Colonic mucosa (tissue), 4 donors: Measurements from ENCODE around the gene FAM181A. TPM values are rescaled to one million over a fixed set of nuclear protein-coding genes. Genes with fewer than 3 reads are reported as not detected.

Experiments
- DNase-seq: peaks from one replicate; pipeline ENCODE4 v3.0.0-alpha.2; 2020
- H3K27ac ChIP-seq: fragments of 200-600 bp; one replicate; pipeline ENCODE4 v1.8.0; 2021
- H3K27me3 ChIP-seq: fragments of 200-600 bp; one replicate; pipeline ENCODE4 v1.8.0; 2021
- H3K36me3 ChIP-seq: fragments of 200-600 bp; one replicate; pipeline ENCODE4 v1.8.0; 2021
- H3K4me1 ChIP-seq: fragments of 200-600 bp; one replicate; pipeline ENCODE4 v1.8.0; 2021; ENCODE audit warnings: mild to moderate bottlenecking
- H3K4me3 ChIP-seq: fragments of 200-600 bp; one replicate; pipeline ENCODE4 v1.8.0; 2021
- H3K9ac ChIP-seq, 2 donors: one replicate each; pipeline ENCODE4 v1.7.0; 2013; ENCODE audit warnings: control low read depth in 2 of 2, low read depth in 2 of 2, low read length in 2 of 2
- H3K9me3 ChIP-seq: fragments of 200-600 bp; one replicate; pipeline ENCODE4 v1.8.0; 2021
- CTCF ChIP-seq: fragments of 200-600 bp; IDR thresholded peaks from one replicate; pipeline ENCODE4 v1.8.0; 2022; ENCODE audit warnings: antibody characterized with exemption, mild to moderate bottlenecking
- intact Hi-C: fragments of 100-400 bp; cut with DNase I; formaldehyde crosslinking; loops from one replicate; pipeline ENCODE4 v1.14.1; 2022
- total RNA-seq, 2 donors: library from RNA; stranded (reverse); fragmentation: NEBNext Ultra II Directional in 1 of 2; extraction: Animal tissue kit (Norgen Biotek cat#: 25700) in 1 of 2; gene quantifications; one replicate each; pipeline ENCODE4 v1.2.1, GENCODE V29; 2021
- donor health status: healthy.
- donor health status: DM: no; HTN: no; CAD: no.
- donor health status: DM: no; HTN: no; CAD: no.

FAM181A gene
- total RNA-seq, 2 donors from 2014 or later, result not detected

DNA sequence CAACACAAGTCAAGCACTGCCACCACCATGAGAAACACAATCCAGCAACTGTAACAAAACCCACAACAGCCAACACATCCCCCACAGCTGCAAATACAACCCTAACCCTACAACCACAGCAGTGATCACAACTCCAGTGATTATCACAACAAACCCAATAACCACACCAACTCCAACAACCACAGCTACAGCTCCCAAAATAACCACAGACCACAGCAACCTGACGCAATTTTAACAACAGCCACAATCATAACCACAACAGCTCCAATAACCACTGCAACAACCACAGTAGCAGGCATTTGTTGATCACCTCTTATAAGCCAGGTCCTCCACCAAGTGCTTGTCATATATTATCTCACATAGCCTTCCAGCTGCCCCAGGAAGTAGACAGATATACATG lies 42.2 kb upstream of the FAM181A start:
- intact Hi-C loops, result no loop called here
- no peak for DNase-seq
- Histone ChIP-seq H3K36me3 (no peaks in the 10 kb centered on the region), H3K27ac (no peak overlapping the region), H3K9ac (no peak overlapping the region), H3K27me3 (no peaks in the 10 kb centered on the region), H3K4me3 (no peak overlapping the region), H3K4me1 (no peaks in the 10 kb centered on the region), H3K9me3 (no peaks in the 10 kb centered on the region)
- TF ChIP-seq CTCF, result no peak

- no peak overlapping the region for H3K9ac ChIP-seq
- H3K4me3 ChIP-seq, result no peak overlapping the region
- no peak for TF ChIP-seq CTCF
- H3K27me3 ChIP-seq, result no peaks in the 10 kb centered on the region
- no peaks in the 10 kb centered on the region for H3K36me3 ChIP-seq
- no peak for DNase-seq
- no peak overlapping the region for H3K27ac ChIP-seq
- no peaks in the 10 kb centered on the region for H3K9me3 ChIP-seq
- H3K4me1 ChIP-seq, result no peaks in the 10 kb centered on the region
- intact Hi-C loops, result no loop called here
These were observed 38.1 kb upstream of the FAM181A start for GRCh38 chr14:93888995-93889394.

DNA sequence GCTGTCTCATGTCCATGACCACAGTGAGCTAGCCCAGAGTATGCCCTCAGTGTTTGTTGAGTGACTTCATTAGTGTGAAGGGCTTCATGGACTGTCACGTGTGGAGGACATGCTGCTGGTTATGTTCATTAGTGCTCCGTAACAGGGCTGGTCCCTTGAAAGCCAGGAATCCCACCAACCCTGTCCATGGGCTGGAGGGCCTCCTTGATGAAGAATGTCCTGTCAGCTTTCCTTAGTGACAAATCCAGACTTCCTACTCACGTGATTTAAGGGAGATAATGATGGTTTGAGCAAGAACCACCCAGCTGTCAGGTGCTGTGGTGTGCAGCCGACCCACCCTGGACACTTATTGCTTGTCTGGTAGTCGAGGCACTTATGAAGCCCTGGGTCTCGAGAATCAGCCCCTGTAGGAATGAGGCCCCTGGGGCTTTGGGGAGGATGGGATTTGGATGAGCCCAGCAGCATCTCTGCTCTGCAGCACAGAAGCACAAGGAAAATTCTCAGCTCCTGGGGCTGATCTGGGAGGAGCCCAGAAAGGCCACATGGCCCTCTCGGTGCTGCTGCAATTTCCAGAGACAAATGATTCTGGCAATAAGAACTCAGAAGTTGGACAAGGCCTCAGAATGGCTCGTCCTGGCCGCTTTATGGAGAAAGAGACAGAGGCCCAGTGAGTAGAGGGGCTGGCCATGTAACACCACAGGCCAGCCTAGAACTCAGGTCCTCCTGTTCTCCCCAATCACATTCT lies 37.2 kb upstream of the FAM181A start:
- DNase-seq, result no peak
- H3K27ac ChIP-seq, result no peak overlapping the region
- H3K36me3 ChIP-seq, result no peaks in the 10 kb centered on the region
- TF ChIP-seq CTCF, result no peak
- intact Hi-C loops, result loop anchor here (5.0 kb wide), 1 partner anchor 238 kb away; no protein-coding TSS in a partner anchor
- H3K9ac ChIP-seq, result no peak overlapping the region
- no peak overlapping the region for H3K4me3 ChIP-seq
- H3K27me3 ChIP-seq, result no peaks in the 10 kb centered on the region
- H3K4me1 ChIP-seq, result no peaks in the 10 kb centered on the region
- H3K9me3 ChIP-seq, result no peaks in the 10 kb centered on the region

DNA sequence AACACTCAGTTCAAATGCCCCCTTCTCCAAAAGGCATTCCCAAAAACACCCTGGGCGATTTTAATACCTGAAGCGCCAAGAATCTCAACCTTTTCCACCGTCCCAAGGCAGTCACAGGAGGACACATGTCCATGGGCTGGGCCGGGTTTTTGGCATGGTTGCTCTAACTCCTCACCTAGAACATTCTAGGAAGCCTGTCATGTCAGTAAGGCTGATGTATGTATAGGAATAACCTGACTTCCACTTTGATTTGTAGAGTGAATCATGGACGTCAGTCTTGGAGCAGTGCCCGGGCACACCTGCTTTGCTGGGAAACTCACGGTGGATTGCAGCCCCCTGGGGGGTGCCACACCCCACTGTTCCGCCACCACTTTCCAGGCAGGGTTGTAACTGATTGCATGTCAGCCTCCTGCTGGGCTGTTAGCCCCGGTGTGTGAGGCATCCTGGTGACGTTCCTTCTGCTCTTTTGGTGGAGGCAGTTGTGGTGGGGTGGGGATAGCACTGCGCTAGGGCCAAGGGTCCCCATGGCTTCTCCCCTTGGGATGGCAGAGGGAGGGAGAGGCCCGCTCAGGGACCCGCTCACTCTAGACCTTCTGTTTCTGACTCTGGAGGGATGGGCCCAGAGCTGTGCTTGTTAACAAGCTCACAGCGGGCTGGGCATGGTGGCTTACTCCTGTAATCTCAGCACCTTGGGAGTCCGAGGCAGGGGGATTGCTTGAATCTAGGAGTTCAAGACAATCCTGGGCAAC lies 35.2 kb upstream of the FAM181A start:
- no peak overlapping the region for H3K4me3 ChIP-seq
- no peak for DNase-seq
- no peak for TF ChIP-seq CTCF
- H3K9ac ChIP-seq, result no peak overlapping the region
- H3K36me3 ChIP-seq, result no peaks in the 10 kb centered on the region
- no peaks in the 10 kb centered on the region for H3K9me3 ChIP-seq
- intact Hi-C loops, result loop anchor here (5.0 kb wide), 1 partner anchor 240 kb away; no protein-coding TSS in a partner anchor
- no peaks in the 10 kb centered on the region for H3K4me1 ChIP-seq
- no peak overlapping the region for H3K27ac ChIP-seq
- no peaks in the 10 kb centered on the region for H3K27me3 ChIP-seq

- no peak for TF ChIP-seq CTCF
- no peak for DNase-seq
- Histone ChIP-seq H3K9ac (no peak overlapping the region), H3K36me3 (no peaks in the 10 kb centered on the region), H3K4me3 (no peak overlapping the region), H3K9me3 (no peaks in the 10 kb centered on the region), H3K4me1 (no peaks in the 10 kb centered on the region), H3K27ac (no peak overlapping the region), H3K27me3 (no peaks in the 10 kb centered on the region)
- intact Hi-C loops, result loop anchor here (5.0 kb wide), 1 partner anchor 240 kb away; no protein-coding TSS in a partner anchor
These were observed 34.7 kb upstream of the FAM181A start for GRCh38 chr14:93892505-93892839.
